A549 (cell line): ENCODE data around the gene ARID1B.

ENCODE experiments used
- CTCF ChIP-seq: fragments of >200 bp; sonication (Bioruptor Twin); formaldehyde crosslinking; IDR thresholded peaks from 3 replicates; pipeline ENCODE4 v1.5.1; 2016
- EP300 ChIP-seq, 2 experiments: fragments of >200 bp; sonication (Bioruptor Twin); formaldehyde crosslinking; IDR thresholded peaks; 2 replicates in 1 of 2; 3 replicates in 1 of 2; pipeline ENCODE4 v1.6.1; 2016 to 2017
- POLR2A ChIP-seq: IDR thresholded peaks from 2 replicates; pipeline ENCODE4 v1.6.1; 2012; ENCODE audit warnings: mild to moderate bottlenecking, low read length
- REST ChIP-seq: fragments of 200-600 bp; sonication (generic); IDR thresholded peaks from 2 replicates; pipeline ENCODE4 v1.6.1; 2016; ENCODE audit warnings: antibody characterized with exemption, mild to moderate bottlenecking, moderate library complexity

DNA sequence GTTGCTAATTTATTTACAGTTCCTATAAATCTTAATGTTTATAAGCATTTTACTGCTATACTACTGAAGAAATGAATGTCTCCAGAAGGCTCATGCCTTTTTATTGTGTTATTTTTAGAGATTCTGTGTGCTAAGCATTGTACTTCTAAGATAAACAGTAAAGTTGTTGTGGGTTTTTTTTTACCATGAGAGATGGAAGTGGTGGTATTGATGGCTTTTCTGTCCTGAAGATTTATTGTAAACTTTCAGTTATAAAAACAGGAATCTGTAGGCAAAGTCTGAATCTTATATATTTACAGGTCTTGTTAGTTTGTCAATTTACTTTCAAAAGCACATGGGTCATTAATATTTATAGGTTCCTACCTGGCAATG, 299.3 kb downstream of the ARID1B start:
- TF ChIP-seq EP300 (IDR thresholded peaks at IDR 0.05) (no peak), CTCF (no peak), POLR2A (no peak), REST (no peak)
